Measurements from ENCODE around the gene CIP2A.

GRCh38 chr3:108525256-108525655, 64.0 kb downstream of the CIP2A start:
- TF ChIP-seq, protein P1, sequence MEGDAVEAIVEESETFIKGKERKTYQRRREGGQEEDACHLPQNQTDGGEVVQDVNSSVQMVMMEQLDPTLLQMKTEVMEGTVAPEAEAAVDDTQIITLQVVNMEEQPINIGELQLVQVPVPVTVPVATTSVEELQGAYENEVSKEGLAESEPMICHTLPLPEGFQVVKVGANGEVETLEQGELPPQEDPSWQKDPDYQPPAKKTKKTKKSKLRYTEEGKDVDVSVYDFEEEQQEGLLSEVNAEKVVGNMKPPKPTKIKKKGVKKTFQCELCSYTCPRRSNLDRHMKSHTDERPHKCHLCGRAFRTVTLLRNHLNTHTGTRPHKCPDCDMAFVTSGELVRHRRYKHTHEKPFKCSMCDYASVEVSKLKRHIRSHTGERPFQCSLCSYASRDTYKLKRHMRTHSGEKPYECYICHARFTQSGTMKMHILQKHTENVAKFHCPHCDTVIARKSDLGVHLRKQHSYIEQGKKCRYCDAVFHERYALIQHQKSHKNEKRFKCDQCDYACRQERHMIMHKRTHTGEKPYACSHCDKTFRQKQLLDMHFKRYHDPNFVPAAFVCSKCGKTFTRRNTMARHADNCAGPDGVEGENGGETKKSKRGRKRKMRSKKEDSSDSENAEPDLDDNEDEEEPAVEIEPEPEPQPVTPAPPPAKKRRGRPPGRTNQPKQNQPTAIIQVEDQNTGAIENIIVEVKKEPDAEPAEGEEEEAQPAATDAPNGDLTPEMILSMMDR (IDR thresholded peaks at IDR 0.05), result no peak
- TF ChIP-seq POLR2AphosphoS5 (IDR thresholded peaks at IDR 0.05) (no peak), POLR2A (IDR thresholded peaks at IDR 0.05) (no peak)
